ENCODE results near the gene PLXNB1. TPM values are rescaled to one million over a fixed set of nuclear protein-coding genes. Genes with fewer than 3 reads are reported as not detected.

PLXNB1 gene
- total RNA-seq, 1 experiment from 2014 or later = 35.6 TPM

DNA sequence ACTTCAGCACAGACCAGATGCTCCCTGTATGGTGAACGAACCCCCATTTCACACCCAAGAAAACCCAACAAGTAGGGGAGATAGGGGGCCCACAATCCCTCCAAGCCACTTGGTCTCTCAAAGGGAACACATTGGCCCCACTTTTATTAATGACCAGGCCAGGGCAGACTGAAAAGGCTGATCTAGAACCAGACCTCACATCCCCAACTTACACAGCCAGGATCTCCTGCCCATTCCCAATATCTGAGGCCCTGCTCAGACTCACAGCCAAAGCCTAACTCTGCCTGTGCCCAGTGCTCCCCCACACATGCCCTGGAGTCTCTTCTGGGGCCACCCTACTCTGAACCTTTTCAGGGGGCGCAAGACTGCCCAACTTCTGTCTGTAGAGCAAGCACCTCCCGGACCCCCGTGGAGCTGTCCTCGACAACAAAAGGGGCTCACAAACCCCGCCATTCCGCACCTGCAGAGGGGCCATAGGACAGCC is 1.8 kb downstream of the PLXNB1 start:
- Histone ChIP-seq H3K36me3 (ENCODE audit: control insufficient read depth in 1 of 2, insufficient read depth in 2 of 2, low read length in 2 of 2) (peaks cover 0 to 12% of the 10 kb centered on the region in 2 experiments; a peak in 1 of 4 replicates), H3K4me3 (replicated peaks in 1 of 2; ENCODE audit: low read depth in 1 of 2, low read length in 2 of 2) (peak overlapping the region; percentile 58 to 70), H2AFZ (ENCODE audit: low read depth, low read length, poor library complexity, severe bottlenecking) (no peak overlapping the region), H3K79me2 (ENCODE audit: insufficient read depth, low read length) (no peaks in the 10 kb centered on the region; the same call in 1 of the 2 replicates), H3K9me2 (ENCODE audit: insufficient read depth) (no peaks in the 10 kb centered on the region), H3K27me3 (ENCODE audit: insufficient read depth, low read length) (no peaks in the 10 kb centered on the region), H3K9me3 (ENCODE audit: control insufficient read depth in 1 of 2, insufficient read depth in 1 of 2, low read depth in 1 of 2, low read length in 2 of 2) (no peaks in the 10 kb centered on the region), H3K9ac (ENCODE audit: low read length) (peak overlapping the region; percentile 77; the same call in 1 of the 2 replicates), H3K27ac (ENCODE audit: low read depth, low read length) (no peak overlapping the region; the same call in 1 of the 2 replicates), H3K4me2 (ENCODE audit: low read length) (peak overlapping the region; percentile 91), H4K20me1 (ENCODE audit: insufficient read depth) (no peaks in the 10 kb centered on the region), H3K4me1 (ENCODE audit: control insufficient read depth in 1 of 2, insufficient read depth in 2 of 2, low read length in 2 of 2) (peaks cover 31 to 46% of the 10 kb centered on the region in 2 experiments)
- no peak for DNase-seq (ENCODE audit: low read depth, low spot score)
- no peak for ATAC-seq
- POLR2A ChIA-PET = no interaction called here
- TSS peak; percentile 29 for BruUV-seq (replicated peaks)
- TF ChIP-seq FOSL1 (IDR thresholded peaks at IDR 0.05; ENCODE audit: low read depth) = no peak
- no peak for TF ChIP-seq EGR1 (IDR thresholded peaks at IDR 0.05; ENCODE audit: low read depth)
- no peak for TF ChIP-seq SRF (IDR thresholded peaks at IDR 0.05; ENCODE audit: low read depth)
- no peak for TF ChIP-seq SIN3A (IDR thresholded peaks at IDR 0.05; ENCODE audit: low read depth)
- TF ChIP-seq EZH2phosphoT487 (IDR thresholded peaks at IDR 0.05; ENCODE audit: borderline replicate concordance) = no peak
- no peak for TF ChIP-seq JUND (IDR thresholded peaks at IDR 0.05)
- no peak for TF ChIP-seq YY1 (IDR thresholded peaks at IDR 0.05; ENCODE audit: extremely low read depth, insufficient replicate concordance, low read depth, low read length)
- no peak for TF ChIP-seq ELF1 (IDR thresholded peaks at IDR 0.05; ENCODE audit: borderline replicate concordance, low read depth)
- TF ChIP-seq POLR2AphosphoS5 (IDR thresholded peaks at IDR 0.05; ENCODE audit: low read depth, low read length) = no peak
- TF ChIP-seq, protein P1, sequence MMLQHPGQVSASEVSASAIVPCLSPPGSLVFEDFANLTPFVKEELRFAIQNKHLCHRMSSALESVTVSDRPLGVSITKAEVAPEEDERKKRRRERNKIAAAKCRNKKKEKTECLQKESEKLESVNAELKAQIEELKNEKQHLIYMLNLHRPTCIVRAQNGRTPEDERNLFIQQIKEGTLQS (IDR thresholded peaks at IDR 0.05) = no peak
- TF ChIP-seq, protein P2, sequence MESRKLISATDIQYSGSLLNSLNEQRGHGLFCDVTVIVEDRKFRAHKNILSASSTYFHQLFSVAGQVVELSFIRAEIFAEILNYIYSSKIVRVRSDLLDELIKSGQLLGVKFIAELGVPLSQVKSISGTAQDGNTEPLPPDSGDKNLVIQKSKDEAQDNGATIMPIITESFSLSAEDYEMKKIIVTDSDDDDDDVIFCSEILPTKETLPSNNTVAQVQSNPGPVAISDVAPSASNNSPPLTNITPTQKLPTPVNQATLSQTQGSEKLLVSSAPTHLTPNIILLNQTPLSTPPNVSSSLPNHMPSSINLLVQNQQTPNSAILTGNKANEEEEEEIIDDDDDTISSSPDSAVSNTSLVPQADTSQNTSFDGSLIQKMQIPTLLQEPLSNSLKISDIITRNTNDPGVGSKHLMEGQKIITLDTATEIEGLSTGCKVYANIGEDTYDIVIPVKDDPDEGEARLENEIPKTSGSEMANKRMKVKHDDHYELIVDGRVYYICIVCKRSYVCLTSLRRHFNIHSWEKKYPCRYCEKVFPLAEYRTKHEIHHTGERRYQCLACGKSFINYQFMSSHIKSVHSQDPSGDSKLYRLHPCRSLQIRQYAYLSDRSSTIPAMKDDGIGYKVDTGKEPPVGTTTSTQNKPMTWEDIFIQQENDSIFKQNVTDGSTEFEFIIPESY (IDR thresholded peaks at IDR 0.05; ENCODE audit: extremely low read depth, insufficient replicate concordance, low read length) = no peak
- no peak for TF ChIP-seq POLR2A (IDR thresholded peaks at IDR 0.05; ENCODE audit: borderline replicate concordance, extremely low read depth, insufficient read depth, insufficient read length)
- intact Hi-C loops (cut with micrococcal nuclease) = no loop called here
- CTCF ChIA-PET = interaction anchor here (1.0 to 1.1 kb wide), 2 partner anchors 8 to 154 kb away, joined by 3 to 4 read pairs; no protein-coding TSS in a partner anchor
- RAD21 ChIA-PET (ENCODE audit: low non-redundant PET in 1 of 2, low total read pairs in 2 of 2, uncharacterized antibody in 2 of 2, unreplicated experiment in 2 of 2) = no interaction called here
